CMK (cell line): ENCODE measurements around the gene SLC7A6.

ENCODE experiments used
- DNase-seq: peaks from one replicate; pipeline ENCODE4 v3.0.0-alpha.2; 2010; ENCODE audit warnings: low read depth

Gene SLC7A6

GRCh38 chr16:68235108-68235886, 29.0 kb upstream of the SLC7A6 start:
- no peak for DNase-seq

DNA sequence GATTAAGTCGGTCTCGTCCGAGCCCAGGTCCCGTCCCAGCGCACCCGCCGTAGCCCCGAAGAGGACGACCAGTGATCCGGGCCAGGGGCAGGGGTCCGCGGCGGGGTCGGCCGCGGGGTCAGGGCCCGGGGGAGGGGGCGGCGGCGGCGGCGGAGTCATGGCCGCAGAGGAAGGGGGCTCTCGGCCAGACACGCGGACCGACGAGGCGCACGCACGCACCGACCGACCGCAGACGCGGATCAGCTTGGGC, 28.5 kb upstream of the SLC7A6 start, which contains the start of gene ESRP2:
ESRP2 (minus strand) TSS at position 241 of the 250 bp plus-strand sequence; CDS start at position 159, 82 bp downstream.
- DNase-seq = no peak

- DNase-seq = no peak
These were observed 28.0 kb upstream of the SLC7A6 start for GRCh38 chr16:68236137-68236825.

DNA sequence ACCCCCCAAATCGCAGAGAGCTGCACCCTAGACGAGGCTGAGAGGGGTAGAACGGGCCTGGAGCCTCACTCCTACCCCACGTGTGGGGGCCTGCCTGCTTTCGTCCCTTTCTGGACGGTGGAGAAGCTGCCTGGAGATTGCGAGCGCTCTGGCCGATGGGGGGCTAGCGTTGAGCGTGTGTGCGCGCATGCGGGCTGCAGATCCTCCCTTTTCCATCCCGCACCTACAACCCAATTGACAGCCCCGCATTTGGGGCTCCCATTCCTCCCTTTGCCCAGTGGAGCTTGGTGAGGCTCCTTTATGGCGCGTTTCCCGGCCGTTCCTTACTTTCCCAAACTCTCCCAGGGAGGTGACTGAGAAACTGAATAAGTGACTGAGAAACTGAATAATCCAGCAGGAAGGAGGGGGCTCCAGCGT, 27.5 kb upstream of the SLC7A6 start:
- no peak for DNase-seq

- peak; percentile 98 for DNase-seq
These were observed 26.9 kb upstream of the SLC7A6 start for GRCh38 chr16:68237243-68238028.

GRCh38 chr16:68238029-68238345, 26.3 kb upstream of the SLC7A6 start:
- DNase-seq = no peak

DNA sequence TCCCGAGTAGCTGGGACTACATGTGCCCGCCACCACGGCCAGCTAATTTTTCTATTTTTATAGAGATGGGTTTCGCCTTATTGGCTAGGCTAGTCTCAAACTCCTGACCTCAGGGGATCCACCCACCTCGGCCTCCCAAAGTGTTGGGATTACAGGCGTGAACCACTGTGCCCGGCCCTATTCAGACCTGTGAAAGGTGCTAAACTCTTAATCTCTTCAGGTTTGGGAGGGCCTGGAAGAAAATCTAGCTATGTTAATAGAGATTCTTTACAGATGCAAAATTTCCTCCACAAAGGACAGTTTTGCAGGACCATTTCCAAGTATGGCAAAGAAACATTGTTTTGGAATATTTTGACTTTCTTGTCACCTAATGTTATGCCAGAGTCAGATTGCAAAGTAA, 22.2 kb upstream of the SLC7A6 start:
- no peak for DNase-seq

GRCh38 chr16:68242926-68243858, 21.1 kb upstream of the SLC7A6 start:
- no peak for DNase-seq

GRCh38 chr16:68244481-68244902, 19.8 kb upstream of the SLC7A6 start:
- DNase-seq = no peak

DNA sequence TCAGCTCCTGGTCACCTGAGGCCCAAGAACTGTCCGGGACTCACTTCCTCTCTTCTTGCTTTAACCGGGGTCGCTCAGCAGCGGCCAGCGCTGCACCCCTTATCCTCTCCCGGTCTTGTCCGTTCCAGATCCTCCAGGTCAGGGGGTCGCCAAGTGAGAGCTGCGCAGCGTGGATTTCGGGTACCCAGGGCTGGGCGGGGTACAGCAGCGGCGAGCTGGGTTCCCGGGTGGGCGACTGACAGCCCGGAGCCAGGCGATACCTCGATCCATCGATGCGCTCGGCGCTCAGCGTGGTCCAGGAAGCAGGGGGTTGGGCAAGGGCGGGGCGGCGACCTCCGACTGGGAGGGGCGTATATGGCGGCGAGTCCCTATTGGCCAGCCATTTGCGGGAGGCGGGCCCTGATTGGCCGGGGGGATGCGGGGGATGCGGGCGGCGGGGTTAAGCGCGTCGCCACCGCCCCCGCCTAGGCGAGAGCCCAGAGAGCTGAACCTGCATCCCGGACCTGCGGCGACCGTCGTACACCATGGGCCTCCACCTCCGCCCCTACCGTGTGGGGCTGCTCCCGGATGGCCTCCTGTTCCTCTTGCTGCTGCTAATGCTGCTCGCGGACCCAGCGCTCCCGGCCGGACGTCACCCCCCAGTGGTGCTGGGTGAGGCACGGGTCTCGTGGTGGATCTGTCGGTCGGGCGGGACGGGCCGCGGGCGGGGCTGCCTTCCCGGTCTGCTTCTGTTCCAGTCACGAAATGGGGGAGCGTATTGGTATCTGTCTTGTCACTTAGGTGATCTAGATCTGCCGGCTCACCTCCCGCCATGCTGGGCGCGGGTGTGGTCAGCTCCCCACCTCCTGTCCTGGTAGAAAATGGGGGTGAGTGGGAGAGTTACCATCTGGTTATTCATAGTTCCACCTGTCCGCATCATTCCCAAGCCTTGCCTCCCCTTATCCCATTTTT, 19.1 kb upstream of the SLC7A6 start, which contains the start of gene PLA2G15:
PLA2G15 (plus strand) TSS at position 471 of the 951 bp plus-strand sequence; CDS start at position 525, 54 bp downstream.
- peak; percentile 95 for DNase-seq

DNA sequence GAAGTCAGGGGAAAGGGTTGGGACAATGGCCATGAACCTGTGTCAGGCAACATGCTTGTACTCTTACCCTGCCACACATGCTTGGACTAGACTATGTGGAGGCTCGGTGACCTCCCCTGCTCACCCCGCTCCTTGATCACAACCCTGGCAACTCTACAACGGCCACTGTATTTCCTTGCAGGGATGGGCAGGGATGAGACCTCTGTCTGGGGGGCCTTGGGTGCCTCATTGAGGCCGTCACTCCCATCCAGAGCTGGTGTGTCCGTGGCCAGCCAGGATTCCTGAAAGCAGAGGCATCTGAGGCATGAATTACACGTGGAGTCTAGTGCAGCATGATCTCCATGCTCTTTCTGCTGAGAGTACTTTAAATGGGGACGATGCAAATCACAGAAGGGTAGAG, 18.2 kb upstream of the SLC7A6 start:
- no peak for DNase-seq

DNA sequence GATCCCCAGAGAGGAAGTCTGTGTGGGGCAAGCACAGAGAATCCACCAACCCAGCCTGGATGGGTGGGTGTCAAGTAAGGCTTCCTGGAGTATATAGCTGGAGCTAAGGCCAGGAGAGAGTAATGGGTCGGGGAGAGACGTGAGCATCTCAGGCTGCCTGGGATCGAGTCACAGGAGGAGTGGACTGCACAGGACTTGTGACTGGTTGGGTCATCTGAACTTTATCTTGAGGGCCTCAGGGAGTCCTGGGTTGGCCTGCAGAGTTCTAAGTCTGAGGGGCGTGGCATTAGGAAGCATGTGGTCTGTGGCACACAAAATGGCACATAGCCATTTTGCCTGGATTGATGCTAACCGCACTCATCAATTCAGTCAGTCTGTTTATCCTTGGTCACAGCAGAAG, 17.7 kb upstream of the SLC7A6 start:
- no peak for DNase-seq

DNA sequence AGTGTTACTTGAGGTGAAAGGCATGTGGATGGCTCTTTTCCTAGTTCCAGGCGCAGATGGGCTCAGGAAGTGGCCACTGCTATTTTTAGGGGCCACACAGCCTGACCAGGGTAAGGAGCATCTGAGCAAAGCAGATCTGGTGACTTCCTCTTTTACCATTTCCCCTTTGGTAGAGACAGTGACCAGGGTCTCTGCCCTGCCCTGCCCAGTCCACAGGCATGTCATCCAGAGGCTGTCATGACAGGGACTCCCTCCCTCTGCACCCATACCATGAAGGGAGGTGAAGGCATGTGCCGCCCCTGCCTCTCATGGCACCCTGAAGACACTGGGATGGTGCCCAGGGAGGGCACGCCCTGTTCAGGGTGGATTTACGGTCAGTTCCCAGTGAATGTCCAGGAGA, 16.9 kb upstream of the SLC7A6 start:
- no peak for DNase-seq

DNA sequence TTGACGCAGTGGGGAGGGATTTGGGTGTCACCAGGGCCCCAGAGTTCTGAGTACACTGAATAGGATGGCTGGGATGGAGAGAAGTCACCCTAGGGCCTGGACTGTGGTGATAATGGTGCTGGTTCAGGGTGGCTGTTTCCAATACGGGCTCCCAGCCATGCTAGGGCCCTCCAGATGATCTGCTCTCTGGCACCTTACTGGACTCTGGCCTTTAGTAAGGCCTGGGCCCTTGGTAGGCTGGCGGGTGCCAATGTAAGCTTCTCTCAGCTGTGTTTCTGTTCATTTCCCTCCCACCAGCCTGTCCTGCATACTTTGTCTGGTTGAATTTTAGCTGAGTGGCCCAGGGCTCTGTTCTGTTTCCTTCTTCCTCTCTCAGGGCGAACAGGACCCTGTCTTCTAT, 16.4 kb upstream of the SLC7A6 start:
- DNase-seq = no peak

DNA sequence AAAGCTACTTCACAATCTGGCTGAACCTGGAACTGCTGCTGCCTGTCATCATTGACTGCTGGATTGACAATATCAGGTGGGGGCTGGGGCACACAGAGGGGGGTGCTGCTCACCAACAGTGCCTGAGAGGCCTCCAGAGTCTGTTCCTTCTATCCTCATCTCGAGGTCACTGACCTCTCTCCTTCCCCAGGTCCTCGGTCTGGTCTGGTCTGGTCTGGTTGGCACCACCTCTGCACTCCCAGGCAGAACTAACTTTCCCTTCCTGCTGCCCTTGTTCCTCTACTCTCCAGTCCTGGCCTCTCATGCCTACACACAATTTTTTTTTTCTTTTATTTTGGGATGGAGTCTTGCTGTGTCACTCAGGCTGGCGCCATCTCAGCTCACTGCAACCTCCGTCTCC, 15.0 kb upstream of the SLC7A6 start:
- no peak for DNase-seq

DNA sequence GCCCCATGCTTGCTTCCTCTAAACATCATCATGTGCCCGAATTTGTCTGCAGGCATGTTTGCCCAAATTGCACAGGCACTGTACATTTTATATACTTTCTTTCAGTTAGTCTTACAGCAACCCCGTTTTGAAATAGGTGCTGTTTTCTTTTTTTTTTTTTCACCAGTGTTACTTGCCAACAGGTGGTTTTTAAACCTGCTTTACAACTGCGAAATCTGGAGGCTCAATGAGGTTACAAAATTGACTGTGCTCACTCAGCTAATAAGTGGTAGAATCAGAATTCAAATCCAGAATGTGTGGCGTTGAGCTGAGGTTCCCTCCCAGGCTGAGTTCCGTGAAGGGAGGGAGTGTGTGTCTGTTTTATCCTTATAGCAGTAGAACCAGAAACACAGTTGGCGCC, 13.4 kb upstream of the SLC7A6 start:
- DNase-seq = no peak

DNA sequence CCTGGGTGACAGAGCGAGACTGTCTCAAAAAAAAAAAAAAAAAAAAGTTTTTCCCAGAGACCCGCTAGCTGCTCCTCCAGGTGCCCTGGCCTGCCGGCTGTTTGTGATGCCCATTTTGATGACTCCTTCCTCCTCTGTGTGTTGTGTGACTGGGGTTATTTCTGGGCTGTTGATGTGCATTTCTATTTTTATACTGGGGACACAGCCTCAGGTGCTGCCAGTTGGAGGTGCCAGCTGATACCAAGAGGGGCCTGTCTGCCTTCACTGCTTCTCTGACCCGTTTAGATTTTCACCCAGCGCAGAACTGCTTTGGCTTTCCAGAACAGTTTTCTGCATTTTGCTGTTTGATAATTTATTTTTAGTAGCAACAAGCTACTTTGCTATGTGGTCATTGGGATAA, 12.5 kb upstream of the SLC7A6 start:
- DNase-seq = no peak

DNA sequence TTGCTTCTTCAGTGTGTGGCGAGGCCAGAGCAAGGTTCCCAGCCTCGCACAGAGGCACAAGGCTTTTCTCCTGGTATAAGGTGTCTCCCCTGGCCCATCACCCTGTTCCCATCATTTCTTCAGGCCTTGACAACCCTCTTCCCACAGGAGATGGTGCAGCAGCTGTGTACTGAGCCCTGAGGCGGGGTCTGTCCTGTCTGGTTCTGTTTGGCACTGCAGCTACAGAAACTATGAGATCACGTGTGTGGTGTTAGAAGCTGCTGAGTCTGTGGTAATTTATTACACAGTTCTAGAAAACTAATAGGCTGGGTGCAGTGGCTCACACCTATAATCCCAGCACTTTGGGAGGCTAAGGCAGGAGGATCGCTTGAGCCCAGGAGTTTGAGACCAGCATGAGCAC, 11.9 kb upstream of the SLC7A6 start:
- DNase-seq = no peak

DNA sequence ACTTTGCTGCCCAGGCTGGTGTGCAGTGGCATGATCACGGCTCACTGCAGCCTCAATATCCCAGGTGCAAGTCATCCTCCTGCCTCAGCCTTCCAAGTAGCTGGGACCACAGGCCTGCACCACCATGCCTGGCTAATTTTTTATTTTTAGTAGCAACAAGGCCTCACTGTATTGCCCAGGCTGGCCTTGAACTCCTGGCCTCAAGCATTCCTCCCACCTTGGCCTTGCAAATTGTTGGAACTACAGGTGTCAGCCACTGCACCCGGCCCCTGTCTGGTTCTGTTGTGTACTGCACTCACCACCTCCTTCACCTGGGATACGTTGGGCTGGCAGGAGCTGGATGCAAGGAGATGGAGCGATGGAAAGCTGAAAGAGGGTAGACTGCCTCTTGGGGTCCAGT, 10.6 kb upstream of the SLC7A6 start:
- DNase-seq = no peak

- DNase-seq = no peak
These were observed 8.6 kb upstream of the SLC7A6 start for GRCh38 chr16:68255712-68256111.
